ENCODE data around the gene TINAG. TPM values are rescaled to one million over a fixed set of nuclear protein-coding genes. Genes with fewer than 3 reads are reported as not detected.
A peak's percentile ranks its signal among the peaks of the same experiment; 100 is the strongest.

The TINAG gene
- total and polyA plus RNA-seq, 10 of the 15 experiments (the other 5 are each of a cell fraction or from before 2014, with no cell fraction given), result 0.26 to 7.7 (median 0.95) TPM

DNA sequence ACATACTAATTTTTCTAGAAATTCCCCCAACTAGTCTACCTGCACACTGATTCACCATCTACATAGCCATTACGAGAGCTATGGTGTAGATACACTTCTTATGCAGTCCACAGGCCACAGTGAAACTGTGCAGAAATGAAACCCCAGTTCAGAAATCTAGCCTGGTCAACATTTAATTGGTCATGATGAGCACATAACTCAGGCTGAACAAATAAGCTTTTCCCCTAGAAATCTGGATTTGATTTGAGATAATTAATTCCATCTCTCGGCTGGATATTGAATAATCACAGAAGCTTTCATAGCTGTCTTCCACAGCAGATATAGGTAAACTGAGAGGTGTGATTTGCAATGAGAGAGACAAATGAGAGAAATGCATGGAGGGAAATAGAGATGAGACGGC lies 22.6 kb upstream of the TINAG start:
- ATAC-seq (peak; percentile 20; the same call in 1 of the 3 replicates), DNase-seq (ENCODE audit: low read depth, low spot score) (no peak), FAIRE-seq (no peak)
- POLR2A ChIA-PET, result interaction anchor here (0.7 kb wide), 1 partner anchor 1117 kb away, joined by 6 read pairs; no protein-coding TSS in a partner anchor
- no peak overlapping the region for H3K9ac ChIP-seq (ENCODE audit: control insufficient read depth, insufficient read depth, low read length)
- H3K27ac ChIP-seq (ENCODE audit: control insufficient read depth, insufficient read depth), result no peak overlapping the region
- SMC1A ChIA-PET (ENCODE audit: uncharacterized antibody, unreplicated experiment), result interaction anchor here (0.9 to 2.0 kb wide), 3 partner anchors 13 to 110 kb away, joined by 3 to 7 read pairs (median 3); no protein-coding TSS in a partner anchor
- TF ChIP-seq CHD4 (IDR thresholded peaks at IDR 0.05) (no peak), ATF2 (IDR thresholded peaks at IDR 0.05; ENCODE audit: low read length) (no peak), CHD1 (IDR thresholded peaks at IDR 0.05; ENCODE audit: low read depth, low read length) (no peak), SREBF1 (IDR thresholded peaks at IDR 0.05; ENCODE audit: low read length) (no peak), E4F1 (IDR thresholded peaks at IDR 0.05; ENCODE audit: borderline replicate concordance, partially characterized antibody) (no peak), GABPA (IDR thresholded peaks at IDR 0.05; ENCODE audit: low read depth) (no peak), SIN3A (IDR thresholded peaks at IDR 0.05; ENCODE audit: low read depth, low read length) (no peak), ZBTB33 (IDR thresholded peaks at IDR 0.05) (no peak), PAX5 (IDR thresholded peaks at IDR 0.05; ENCODE audit: borderline replicate concordance, low read depth, low read length) (no peak), MLLT1 (IDR thresholded peaks at IDR 0.05) (no peak), SP1 (IDR thresholded peaks at IDR 0.05; ENCODE audit: low read depth, low read length) (no peak), JUNB (IDR thresholded peaks at IDR 0.05) (no peak)
- 39% methylated on average over 3 of the region's 3 CpGs for WGBS (ENCODE audit: insufficient coverage, insufficient replicate concordance, low lambda C conversion rate, missing lambda C conversion rate)
- no peak overlapping the region for H3K4me3 ChIP-seq
- H3K9me3 ChIP-seq (replicated peaks; ENCODE audit: control insufficient read depth, insufficient read depth, low read length), result no peaks in the 10 kb centered on the region
- CTCF ChIA-PET, result interaction anchor here (0.5 to 1.8 kb wide), 5 partner anchors 11 to 367 kb away, joined by 3 read pairs; no protein-coding TSS in a partner anchor
- H3K36me3 ChIP-seq (ENCODE audit: control insufficient read depth in 2 of 2, insufficient read depth in 2 of 2, low read length in 1 of 2), result no peaks in the 10 kb centered on the region
- no peak overlapping the region for H3K4me2 ChIP-seq (ENCODE audit: control insufficient read depth, insufficient read depth)
- RAD21 ChIA-PET (ENCODE audit: unreplicated experiment), result no interaction called here
- in situ Hi-C loops (cut with MboI), result no loop called here
- intact Hi-C loops (cut with micrococcal nuclease; ENCODE audit: unreplicated experiment), result no loop called here
- H3K4me1 ChIP-seq (ENCODE audit: control insufficient read depth, insufficient read depth, low read length), result no peaks in the 10 kb centered on the region
- H4K20me1 ChIP-seq (ENCODE audit: control insufficient read depth, insufficient read depth), result no peaks in the 10 kb centered on the region
- H3K79me2 ChIP-seq (ENCODE audit: control insufficient read depth, insufficient read depth, low read length), result no peaks in the 10 kb centered on the region
- BruUV-seq (replicated peaks), result no TSS peak
- H3K27me3 ChIP-seq (replicated peaks in 1 of 2; ENCODE audit: control insufficient read depth in 2 of 2, insufficient read depth in 2 of 2, low read length in 1 of 2), result no peaks in the 10 kb centered on the region
- no peak overlapping the region for H2AFZ ChIP-seq (ENCODE audit: control insufficient read depth, low read depth, low read length)
